NCI-H526 treated with DMSO at 0.1 percent for 48 hours (cell line): Measurements from ENCODE around the gene NT5DC2.

Source experiments
- DNase-seq: peaks from one replicate; lab custom pipeline; 2025; lab: John Stamatoyannopoulos, UW

The NT5DC2 gene

DNA sequence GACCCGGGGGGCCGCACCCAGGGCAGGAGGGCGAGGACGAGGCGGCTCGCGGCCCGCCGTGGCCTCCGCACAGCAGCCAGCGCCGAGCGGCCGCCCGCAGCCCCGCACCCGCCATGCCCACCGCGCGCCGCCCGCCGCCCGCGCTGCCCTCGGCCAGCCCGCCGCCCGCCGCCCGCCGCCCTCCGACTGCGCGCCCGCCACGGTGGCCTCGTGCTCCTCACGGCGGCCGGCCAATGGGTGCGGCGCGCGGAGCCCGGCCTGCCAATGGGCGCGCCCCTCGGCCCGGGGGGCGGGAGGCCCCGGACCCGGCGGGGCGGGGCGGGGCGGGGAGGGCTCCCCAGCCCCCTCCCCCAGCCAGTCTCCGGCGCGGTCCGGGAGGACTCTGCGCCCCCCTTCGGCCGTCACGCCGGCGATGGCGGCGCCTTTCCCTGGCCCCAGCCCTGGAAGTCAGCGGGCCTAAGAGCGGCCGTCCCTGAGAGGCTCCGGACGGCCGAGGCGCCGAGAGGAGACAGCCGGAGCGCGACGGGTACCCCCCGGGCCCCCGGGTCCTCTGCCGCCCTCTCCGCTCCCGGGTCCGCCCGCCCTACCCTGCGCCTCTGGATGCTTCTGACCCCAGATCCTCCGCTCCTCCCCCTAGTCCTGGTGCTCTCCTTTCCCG lies at the start of gene NT5DC2:
TSS of gene NT5DC2 (minus strand) at position 235 of the 658 bp plus-strand sequence. CDS start at position 115, 120 bp downstream.
- DNase-seq = peak; percentile 66

DNA sequence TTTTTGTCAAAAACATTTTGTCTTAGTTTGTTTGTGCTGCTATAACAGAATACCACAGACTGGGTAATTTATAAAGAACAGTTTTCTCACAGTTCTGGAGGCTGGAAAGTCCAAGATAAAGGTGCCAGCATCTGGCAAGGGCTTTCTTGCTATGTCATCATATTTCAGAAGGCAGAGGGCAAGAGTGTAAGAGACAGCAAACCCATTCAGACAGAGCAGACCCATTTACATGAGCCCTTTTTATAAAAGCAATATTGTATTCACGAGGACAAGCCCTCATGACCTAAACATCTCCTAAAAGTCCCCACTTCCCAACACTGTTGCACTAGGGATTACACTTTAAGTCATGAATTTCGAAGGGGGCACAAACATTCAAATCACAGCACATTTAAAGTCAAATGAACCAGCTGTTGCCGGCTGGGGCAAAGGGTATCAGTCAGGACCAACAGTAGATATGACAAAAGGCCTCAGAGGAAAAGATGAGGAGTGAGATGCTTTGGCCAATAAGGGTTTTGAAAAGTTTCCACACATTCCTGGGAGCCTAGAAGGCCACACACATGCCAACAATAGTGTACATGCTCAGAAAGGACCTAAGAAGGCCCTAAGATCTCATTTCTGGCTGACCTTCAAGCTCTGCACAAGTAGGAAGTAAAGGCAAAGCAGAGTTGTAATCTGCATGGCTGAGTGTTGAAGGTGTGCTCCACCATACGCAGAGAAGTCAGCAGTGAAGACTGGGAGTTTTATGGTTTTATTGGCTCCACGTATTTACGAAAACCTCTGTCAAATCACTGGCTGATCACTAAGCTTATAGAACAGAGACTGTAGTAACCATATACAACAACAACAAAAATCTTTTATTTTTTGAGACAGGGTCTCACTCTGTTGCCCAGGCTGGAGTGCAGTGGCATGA lies 40.7 kb upstream of the NT5DC2 start:
- no peak for DNase-seq

DNA sequence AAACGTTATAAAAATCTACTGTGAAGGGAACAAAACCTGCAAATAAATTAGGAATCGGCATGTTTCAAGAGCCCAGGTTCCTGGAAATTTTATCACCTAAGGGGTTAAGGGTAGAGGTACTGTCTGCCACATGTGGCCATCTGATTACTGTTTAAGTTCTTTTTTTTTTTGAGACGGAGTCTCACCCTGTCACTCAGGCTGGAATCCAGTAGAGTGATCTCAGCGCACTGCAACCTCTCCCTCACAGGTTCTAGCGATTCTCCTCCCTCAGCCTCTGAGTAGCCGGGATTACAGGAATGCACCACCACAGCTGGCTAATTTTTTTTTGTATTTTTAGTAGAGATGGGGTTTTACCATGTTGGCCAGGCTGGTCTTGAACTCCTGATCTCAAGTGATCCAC lies 38.6 kb upstream of the NT5DC2 start:
- no peak for DNase-seq

DNA sequence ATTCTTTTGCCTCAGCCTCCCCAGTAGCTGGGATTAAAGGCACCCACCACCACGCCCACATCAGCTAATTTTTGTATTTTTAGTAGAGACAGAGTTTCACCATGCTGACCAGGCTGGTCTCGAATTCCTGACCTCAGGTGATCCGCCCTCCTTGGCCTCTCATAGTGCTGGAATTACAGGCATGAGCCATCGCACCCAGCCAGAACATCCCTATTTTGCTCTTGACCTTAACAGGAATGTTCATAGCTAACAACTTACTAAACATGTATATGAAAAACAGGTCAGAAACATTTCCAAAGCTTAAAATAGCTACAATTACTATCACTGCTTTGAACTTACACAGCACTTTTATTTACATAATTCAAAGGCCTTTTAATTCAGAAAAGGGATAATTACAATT lies 36.4 kb upstream of the NT5DC2 start:
- no peak for DNase-seq

DNA sequence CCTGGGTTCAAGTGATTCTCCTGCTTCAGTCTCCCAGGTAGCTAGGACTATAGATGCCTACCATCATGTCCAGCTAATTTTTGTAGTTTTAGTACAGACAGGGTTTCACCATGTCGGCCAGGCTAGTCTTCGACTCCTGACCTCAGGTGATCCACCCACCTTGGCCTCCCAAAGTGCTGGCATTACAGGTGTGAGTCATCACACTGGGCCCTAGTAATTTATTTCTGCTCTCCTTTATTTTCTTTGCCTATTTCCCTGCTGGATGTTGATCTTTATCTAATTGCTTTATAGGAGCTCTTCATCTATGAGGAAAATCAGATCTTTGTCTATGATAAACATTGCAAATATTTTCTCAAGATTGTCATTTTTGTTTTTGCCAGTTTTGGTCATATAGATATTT lies 34.4 kb upstream of the NT5DC2 start:
- DNase-seq = no peak

DNA sequence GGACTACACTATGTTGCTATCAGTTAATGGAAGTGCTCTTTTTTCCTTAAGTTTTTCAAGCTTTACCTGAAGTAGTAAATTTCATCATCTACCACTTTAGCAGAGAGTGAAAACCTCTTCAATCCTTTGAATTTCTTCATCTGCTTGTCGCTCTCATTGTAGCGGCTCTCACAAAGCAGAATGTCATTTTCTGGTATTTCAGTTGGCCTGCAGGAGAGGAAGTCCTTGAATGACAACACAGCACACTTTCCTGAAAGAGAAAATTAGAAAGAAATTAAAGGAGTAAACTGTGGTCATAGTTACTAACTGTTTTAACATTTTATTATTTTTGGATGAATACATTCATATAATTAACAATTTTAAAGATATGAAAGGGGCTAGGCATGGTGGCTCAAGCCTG lies 30.3 kb upstream of the NT5DC2 start:
- DNase-seq = no peak

DNA sequence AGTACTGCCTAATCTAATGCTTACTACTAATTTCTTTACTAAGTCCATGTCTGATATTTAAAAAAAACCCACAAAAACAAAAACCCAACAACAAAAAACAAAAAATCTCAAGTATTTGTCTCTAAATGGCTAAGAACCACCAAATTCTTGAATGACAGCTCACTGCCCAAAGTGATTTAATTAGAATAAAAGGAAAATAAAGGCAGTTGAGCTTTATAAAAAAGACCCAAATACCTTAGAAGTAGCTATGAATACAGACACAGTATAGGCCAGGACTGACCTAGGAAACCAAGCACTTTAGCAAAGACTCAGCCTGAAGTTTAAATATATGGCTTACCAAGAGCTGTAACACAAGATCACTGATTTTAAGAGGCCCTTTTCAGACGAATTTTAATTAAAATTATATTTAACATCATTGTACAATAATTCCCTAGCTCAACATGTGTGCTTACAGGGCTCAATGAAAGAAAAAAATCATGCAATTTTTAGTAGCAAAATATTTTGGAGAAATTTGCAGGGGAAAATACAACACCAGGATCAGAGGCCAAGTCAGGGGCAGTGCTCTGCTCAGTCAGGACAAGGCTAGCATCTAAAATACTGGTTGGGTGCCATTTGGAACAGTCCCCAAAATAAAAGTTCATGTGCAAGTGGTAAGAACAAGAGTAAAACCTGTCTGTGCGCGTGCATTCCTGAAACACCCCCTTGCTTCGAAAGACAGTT lies 27.5 kb upstream of the NT5DC2 start:
- DNase-seq = no peak

DNA sequence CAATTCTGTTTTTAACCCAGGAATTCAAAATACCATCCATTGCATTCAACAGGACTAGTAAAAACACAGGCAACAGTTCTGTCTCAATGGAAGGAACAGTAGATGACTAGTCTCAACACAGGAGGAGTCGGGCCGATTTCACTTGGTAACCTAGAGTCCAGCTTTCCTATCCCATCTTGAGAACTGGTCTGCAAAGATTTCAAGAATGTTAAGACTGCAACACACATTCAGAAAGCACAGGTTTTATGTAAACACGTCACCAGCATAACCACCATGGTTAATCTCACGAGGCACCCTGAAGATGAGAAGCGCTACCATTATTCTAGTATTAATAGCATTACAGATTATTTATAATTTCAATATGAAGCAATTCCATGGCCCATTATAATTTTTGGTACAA lies 24.8 kb upstream of the NT5DC2 start:
- DNase-seq = no peak

DNA sequence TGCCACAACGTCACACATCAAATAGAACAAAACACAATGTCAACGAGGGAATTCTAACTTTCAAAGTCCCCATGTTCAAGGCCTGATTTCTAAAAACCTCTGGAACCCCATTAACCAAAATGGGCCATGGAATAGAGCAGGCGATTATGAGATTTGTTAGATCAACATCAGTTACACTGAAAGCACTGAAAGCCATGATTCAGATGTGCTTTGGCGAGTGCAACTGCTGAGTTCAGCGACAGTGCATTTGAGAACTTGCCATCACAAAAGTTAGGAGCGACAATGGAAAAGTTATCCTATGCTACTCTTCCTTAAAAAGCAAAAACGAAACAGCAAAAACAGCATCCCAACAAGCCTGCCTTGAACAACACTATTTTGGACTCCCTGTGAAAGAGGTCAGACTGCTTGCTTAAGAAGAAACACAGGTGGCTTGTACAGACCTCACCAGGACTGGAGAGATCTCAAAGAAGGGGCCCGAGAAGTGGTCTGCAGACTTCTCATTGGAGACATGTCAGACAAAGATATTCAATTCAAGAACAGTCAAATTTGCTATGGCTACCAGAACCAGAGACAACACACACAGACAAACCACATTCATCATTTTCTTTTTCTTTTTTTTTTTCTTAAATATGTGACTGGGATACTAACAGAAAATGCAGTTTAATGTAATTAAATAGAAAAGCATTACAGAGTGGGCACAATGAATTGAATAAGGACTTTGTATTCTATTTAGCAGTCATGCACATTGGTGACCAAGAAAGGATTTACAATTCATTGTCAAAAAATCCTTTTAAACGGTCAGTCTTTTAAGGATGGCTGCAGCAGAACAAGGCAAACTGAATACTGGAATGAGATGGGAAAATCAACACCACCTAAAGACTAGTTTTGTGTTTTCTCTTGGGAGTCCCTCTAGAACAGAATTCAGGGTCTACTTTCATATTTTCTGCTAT lies 23.6 kb upstream of the NT5DC2 start:
- no peak for DNase-seq

DNA sequence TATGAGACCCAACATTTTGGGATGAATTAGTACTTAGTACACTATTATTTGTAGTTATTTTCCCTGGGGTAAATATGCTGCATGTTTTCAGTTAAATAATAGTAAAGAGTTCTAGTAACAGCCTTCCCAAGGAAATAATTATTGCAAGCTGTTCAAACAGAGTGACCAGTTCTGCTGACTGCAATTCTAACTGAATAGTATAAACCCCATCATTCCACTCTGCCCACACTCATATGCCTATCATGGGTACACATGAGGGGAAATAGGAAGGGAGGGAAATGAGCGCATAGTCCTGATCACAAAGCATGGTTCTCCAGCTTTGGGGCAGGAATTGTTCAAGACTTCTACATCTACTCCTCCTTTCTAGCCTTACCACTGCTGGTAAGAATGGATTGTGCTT lies 21.4 kb upstream of the NT5DC2 start:
- DNase-seq = no peak

DNA sequence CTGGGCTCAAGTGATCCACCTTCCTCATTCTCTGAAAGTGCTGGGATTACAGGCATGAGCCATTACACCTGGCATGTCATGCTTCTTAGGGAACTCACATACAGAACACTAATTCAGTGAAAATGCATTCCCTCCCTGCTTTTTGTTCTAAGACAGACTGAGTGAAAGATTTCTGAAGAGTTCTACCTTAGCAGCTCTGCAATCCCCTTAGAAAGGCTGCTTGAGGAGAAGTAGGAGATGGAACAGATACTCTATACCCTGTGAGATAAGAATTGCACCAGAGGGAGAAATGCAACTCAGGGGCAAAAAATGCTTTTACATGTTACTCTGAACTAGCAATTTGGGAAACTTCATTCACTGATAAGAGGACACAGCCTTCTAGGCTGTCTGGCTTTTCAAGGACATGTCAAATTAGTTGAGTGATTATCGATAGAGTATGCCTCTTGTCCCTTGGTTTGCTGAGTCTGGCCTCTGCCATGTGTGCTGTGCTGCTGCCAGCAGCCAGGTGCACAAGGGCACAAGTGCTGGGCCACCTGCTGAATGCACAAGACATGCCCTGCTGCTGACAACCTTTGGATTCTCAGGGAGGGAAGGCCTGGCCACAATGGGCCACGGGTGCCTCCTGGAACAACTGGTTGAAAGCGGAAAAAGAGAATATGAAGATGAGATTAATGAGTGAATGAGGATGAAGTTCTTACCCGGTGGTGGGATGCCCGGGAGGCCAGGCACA lies 20.5 kb upstream of the NT5DC2 start:
- DNase-seq = no peak

DNA sequence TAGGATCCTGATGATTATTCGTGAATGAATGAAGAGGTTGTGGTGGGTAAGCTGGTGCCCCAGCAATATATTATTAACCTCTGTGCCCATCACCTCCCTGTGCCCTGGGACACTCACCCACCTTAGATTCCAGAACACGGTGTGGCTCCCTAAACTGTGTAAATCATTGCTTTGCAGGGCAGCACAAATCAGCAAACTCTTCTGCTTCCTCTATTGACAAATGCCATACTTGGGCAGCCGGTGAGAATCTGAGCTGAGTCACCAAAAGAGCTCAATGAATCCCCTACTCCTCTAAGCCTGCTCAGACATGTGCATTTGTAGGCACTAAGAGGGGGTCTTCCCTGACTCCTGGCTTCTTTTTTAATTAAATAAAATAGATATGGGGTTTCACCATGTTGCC lies 18.4 kb upstream of the NT5DC2 start:
- DNase-seq = no peak

DNA sequence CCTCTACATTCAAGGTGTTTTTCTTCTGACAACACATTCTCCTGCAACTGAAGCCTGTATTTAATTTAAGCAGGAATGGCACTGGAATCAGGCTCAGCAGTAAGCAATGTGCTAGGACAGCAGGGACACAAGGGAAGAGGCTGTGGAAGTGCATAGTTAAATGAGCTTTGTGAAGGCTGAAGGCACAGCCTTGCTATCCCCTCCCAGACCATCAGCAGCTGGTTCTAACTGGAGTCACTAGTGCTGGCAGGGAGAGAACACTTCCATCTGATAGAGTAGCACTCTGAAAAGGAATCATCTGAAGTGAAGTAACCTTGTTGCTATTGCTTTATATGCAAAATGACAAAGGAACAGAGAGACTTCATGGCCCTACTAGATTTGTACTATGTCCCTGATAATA lies 17.5 kb upstream of the NT5DC2 start:
- DNase-seq = no peak

DNA sequence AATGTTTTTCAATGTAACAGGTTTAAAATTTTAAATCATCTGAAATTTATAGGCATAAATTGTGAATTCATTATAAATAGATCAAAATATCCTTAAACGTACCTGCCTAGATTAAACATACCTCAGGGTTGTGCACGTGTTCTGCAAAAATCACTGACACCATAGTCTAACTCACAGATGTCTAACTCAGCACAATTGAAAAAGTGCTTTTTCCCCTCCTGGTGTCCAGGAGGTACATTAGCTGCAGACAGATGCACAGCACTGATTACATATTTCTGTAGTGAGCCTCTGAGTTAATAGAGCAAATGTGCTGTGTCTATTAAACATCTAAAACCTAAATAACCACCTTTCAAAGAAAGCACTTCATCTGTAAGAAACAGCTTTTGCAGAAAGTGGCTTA lies 13.5 kb upstream of the NT5DC2 start:
- no peak for DNase-seq

DNA sequence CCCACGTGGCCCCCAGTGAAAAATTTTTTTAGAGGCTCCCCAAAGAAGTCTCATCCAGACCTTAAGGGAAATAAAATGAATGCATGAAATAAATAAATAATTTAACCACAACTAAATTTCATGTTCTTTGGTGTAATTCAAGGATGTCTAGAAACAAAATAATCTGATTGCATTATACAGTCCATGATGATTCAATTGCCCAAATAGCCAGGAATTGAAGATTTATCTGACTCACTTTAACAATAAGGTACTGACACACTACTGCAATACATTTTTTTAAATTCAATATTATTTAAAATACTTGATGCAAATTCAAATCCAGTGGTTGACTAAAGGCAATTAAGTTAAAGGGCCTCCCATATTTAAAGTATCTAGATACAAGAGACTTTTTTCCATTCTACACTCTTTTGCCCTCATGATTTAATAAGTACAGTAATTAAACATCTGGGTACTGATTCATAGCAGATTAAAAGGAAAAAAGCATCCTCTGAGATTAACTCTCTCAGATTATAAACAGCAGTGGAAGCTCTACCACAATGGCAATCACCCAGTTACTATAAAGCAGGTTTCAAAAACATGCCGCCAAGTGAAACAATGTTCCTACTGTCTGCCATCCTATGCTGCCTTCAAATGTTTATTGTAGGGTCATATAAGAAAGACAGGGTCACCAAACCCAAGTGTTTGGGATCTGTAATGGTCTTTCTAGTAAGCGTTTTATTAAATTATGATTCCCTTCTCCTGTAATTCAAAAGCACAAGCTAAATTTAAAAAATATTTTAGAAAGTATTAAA lies 12.6 kb upstream of the NT5DC2 start:
- DNase-seq = no peak

DNA sequence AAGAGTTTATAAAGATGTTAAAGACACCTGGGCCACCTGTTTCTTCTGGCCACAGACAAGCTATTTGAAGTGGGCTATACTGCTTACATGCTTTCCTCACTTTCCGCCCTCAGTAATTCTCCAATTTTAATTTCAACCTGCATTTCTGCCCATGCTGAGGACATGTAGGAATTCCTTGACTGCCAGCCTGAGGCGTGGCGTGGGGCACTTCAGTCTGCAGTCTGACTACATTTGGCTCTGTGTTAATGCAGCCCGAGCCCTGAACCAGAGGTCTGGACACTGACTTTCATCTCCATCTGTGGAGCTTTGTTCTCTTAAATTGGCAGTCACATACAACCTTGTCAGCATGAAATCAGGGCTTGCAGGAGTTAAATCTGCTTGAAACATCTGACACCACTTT lies 11.3 kb upstream of the NT5DC2 start:
- DNase-seq = no peak

DNA sequence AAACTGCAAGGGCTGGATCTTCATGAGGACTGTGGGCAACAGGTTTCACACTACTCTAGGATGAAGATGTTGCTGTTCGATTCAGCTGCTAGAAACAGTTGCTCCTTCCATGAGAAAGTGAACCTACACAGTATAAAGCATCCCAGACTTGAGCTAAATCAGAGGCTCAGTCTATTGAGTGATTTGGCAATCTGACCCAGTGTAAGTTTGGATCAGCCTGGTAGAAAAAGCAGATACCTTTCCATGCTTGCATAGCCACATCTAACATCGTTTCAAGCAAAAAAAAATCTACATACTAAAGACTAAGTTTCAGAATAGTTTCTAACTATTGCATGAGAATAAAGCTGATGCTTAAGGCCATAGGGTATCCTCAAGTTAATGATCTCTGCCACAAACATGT lies 7.4 kb upstream of the NT5DC2 start:
- DNase-seq = no peak

DNA sequence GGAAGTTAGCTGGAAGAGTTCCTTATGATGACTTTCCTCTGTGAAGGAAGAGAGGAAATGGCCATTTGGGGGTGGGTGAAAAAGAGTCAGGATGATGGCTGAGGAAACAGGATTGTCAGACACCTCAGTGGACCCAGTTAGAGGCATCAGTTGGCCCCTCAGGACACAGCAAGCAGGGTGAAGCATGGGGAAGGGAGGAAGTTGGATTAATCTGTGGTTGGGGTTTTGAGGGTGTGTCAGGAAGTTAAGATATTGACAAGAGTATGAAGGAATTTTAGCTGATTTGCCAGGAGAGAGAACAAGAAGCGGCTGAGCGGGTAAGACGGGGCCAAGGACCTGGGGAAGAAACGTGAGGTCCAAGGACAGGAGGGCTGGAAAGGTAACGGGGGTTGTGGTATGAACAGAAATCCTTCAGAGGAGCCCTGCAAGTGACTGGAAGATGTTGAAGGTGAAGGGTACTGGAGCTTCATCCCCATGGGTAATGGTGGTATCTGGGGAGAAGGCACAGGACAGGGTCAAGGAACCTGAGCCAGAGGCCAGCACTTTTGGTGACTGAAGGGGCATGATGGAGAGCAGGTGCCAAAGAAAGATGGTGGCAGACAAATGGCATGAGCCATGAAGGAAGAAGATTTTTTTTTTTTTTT lies 5.5 kb upstream of the NT5DC2 start:
- no peak for DNase-seq

DNA sequence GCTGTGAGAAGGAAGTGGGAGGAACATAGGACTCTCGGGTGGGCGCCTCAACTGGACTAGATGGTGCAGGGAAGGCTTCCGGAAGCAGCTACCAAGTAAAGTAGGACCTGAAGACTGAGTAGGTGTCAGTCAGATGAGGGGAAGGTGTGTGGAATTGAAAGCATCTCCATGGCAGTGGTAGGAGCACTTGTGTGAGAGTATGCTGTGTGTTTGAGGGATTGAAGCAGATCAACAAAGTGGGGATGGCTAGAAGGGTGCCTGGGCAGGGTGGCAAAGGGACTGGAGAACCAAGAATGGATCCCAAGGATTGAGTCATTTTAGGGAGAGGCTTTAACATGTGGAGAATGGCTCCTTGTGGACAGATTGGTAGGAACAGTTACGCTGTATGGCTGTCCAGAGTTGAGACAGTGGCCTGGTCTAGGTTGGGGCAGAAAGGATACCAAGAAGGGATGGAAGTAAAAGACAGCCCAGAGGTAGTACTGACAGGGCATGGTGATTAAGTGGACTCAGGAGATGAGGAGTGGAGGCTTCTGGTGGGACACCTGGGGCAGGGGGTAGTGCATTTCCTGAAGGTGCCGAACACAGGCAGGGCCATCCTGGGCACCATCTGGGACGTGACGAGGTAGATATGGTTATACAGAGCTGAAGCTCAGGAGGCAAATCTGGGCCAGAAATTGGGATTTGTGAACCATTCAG lies 4.2 kb upstream of the NT5DC2 start:
- DNase-seq = no peak
